ENCODE measurements around the gene TMEM106A. TPM values are rescaled to one million over a fixed set of nuclear protein-coding genes. Genes with fewer than 3 reads are reported as not detected.
"Not testable (repeated sequence)": the region's sequence is repeated elsewhere in the genome, so short reads cannot be mapped to it uniquely, and the experiment has no call there.

Gene TMEM106A
- total and polyA plus RNA-seq, 2 experiments from 2014 or later = 4.2 to 6.1 TPM

DNA sequence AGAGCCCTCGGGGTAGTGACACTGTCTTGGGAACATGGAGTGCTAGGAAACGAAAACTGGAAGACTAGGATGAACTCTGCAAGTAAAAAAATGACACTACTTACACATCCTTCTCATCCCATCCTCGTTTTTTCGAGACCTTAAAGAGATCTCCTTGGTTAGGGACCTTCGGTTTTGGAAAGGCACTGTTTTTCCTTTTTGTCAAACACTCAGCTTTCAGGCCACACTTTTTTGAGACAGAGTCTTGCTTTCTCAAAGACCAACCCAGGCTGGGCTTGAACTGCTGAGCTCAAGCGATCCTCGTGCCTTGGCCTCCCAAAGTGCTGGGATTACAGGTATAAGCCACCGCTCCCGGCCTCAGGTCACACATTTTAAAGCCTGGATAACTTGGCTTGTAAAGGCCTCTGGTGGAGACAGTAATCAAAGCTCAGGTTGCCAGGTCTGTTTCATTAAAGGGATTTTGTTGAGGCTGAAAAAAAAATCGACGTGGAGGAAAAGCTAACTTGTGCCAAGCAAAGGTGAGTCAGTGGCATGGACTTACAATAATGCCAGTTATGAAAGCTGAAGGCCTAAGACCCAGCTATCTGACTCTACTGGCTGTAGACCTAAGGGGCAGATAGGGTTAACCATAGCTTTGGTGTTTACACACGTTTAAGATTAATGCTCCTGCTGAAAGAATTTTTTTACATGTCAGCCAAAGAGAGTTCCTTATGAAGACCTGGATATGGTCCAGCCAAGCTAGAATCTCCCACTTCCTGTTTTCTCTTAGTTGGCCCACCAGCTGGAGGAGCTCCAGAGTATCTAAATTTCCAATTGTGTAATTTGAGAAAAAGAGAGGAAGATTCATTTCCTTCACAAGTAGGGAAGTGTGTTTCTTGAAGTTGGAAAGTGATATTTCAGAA, 39.8 kb upstream of the TMEM106A start:
- Histone ChIP-seq H3K9me3 (ENCODE audit: low read depth) (no peaks in the 10 kb centered on the region), H3K4me3 (peak overlapping the region; percentile 82), H3K27ac (peak overlapping the region; percentile 98), H3K27me3 (no peaks in the 10 kb centered on the region), H3K4me1 (ENCODE audit: low read depth) (peaks cover 13% of the 10 kb centered on the region), H3K36me3 (peaks cover 10% of the 10 kb centered on the region)
- TF ChIP-seq, protein P1, sequence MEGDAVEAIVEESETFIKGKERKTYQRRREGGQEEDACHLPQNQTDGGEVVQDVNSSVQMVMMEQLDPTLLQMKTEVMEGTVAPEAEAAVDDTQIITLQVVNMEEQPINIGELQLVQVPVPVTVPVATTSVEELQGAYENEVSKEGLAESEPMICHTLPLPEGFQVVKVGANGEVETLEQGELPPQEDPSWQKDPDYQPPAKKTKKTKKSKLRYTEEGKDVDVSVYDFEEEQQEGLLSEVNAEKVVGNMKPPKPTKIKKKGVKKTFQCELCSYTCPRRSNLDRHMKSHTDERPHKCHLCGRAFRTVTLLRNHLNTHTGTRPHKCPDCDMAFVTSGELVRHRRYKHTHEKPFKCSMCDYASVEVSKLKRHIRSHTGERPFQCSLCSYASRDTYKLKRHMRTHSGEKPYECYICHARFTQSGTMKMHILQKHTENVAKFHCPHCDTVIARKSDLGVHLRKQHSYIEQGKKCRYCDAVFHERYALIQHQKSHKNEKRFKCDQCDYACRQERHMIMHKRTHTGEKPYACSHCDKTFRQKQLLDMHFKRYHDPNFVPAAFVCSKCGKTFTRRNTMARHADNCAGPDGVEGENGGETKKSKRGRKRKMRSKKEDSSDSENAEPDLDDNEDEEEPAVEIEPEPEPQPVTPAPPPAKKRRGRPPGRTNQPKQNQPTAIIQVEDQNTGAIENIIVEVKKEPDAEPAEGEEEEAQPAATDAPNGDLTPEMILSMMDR (IDR thresholded peaks at IDR 0.05; ENCODE audit: low read depth, low read length) = peak; percentile 38
- DNase-seq (ENCODE audit: low read depth in 1 of 2, low spot score in 1 of 2) = peak; percentile 32 to 96

DNA sequence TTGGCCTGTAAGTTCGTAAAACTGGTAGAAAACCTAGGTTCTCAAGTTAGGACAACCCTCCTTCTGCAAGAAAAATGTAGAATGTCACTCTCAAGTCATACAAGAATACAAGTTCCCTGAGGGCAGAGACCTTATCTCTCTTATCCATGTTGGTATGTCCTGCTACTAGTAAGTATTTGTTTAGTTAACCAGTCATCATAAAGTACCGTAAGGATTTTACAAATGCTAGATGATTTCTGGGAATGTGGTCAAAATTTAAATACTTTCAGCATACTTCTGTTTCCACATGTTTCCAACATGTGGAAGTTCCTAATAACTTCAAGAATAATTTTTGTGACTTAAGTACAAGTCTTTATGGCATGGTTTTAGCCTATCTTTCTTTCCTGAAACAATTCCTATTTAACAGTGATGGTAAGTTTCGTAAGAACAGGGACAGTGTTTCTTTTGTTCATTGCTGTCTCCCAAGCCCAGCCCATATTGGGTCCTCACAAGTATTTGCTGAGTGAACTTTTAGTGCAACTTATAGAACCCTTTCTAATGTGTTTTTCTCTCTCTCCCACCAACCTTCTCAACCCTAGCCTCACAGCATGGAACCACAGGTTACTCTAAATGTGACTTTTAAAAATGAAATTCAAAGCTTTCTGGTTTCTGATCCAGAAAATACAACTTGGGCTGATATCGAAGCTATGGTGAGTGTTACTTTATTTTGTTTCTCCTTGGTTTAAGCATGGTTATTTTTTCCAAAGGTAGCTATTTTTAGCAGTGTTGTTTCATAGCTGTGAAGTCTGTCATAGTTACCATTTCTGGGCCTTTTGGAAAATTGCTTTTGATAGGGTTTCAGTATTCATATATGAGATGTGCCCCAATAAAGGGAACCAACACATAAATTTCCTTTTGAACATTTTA, 36.2 kb upstream of the TMEM106A start:
- Histone ChIP-seq H3K27me3 (no peaks in the 10 kb centered on the region), H3K4me3 (no peak overlapping the region), H3K36me3 (peaks cover 34% of the 10 kb centered on the region), H3K27ac (no peak overlapping the region), H3K9me3 (ENCODE audit: low read depth) (no peaks in the 10 kb centered on the region), H3K4me1 (ENCODE audit: low read depth) (peaks cover 11% of the 10 kb centered on the region)
- TF ChIP-seq, protein P1 (IDR thresholded peaks at IDR 0.05; ENCODE audit: low read depth, low read length) = no peak
- DNase-seq (ENCODE audit: low read depth in 1 of 2, low spot score in 1 of 2) = peak in 1 of 2 donors; percentile 74

DNA sequence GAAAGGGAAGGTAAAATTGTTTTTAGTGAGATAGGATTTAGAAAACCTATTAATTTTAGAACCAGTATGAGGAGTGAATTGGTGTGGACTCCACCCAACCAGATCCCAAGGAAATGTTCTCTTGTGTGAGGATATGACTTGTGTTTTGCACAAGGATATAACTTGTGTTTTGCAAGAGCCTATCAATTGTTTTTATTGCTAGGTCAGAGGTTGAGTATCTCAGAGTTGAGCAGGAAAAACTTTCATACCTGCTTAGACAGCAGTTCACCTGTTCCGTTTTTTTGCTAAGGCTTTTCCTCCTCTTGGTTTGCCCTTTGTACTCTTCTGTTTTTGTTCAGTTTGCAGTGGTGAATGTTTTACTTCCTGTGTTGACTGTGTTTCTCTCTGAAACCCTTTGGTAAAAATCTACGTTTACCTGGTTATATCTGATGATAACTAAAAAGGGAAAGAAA, 35.5 kb upstream of the TMEM106A start:
- Histone ChIP-seq H3K36me3 (peaks cover 39% of the 10 kb centered on the region), H3K27ac (no peak overlapping the region), H3K9me3 (ENCODE audit: low read depth) (no peaks in the 10 kb centered on the region), H3K27me3 (no peaks in the 10 kb centered on the region), H3K4me3 (no peak overlapping the region), H3K4me1 (ENCODE audit: low read depth) (peaks cover 11% of the 10 kb centered on the region)
- DNase-seq (ENCODE audit: low read depth in 1 of 2, low spot score in 1 of 2) = no peak
- TF ChIP-seq, protein P1 (IDR thresholded peaks at IDR 0.05; ENCODE audit: low read depth, low read length) = no peak

DNA sequence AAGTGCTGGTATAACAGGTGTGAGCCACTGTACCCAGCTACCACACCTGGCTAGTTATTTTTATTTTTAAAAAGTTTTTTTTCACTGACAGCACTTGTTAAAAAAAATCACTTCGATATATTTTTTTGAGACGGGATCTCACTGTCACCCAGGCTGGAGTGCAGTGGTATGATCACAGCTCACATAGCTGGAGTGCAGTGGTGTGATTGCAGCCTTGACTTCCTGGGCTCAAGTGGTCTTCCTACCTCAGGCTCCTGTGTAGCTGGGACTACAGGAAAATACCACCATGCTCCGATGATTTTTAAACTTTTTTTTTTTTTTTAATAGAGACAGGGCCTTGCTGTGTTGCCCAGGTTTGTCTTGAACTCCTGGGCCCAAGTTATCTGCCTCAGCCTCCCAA, 27.8 kb upstream of the TMEM106A start:
- H3K27me3 ChIP-seq = no peaks in the 10 kb centered on the region
- no peaks in the 10 kb centered on the region for H3K4me1 ChIP-seq (ENCODE audit: low read depth)
- DNase-seq (ENCODE audit: low read depth in 1 of 2, low spot score in 1 of 2) = no peak
- TF ChIP-seq, protein P1 (IDR thresholded peaks at IDR 0.05; ENCODE audit: low read depth, low read length) = no peak
- no peak overlapping the region for H3K27ac ChIP-seq
- H3K4me3 ChIP-seq = no peak overlapping the region
- peaks cover 33% of the 10 kb centered on the region for H3K36me3 ChIP-seq
- H3K9me3 ChIP-seq (ENCODE audit: low read depth) = no peaks in the 10 kb centered on the region

DNA sequence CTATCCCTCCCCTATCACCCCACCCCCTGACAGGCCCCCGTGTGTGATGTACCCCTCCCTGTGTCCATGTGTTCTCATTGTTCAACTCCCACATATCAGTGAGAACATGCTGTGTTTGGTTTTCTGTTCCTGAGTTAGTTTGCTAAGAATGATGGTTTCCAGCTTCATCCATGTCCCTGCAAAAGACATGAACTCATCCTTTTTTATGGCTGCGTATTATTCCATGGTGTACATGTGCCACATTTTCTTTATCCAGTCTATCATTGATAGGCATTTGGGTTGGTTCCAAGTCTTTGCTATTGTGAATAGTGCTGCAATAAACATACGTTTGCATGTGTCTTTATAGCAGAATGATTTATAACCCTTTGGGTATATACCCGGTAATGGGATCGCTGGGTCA, 25.0 kb upstream of the TMEM106A start:
- not testable (repeated sequence) for H3K4me1 ChIP-seq (ENCODE audit: low read depth); H3K4me3 ChIP-seq; DNase-seq (ENCODE audit: low read depth in 1 of 2, low spot score in 1 of 2); H3K27me3 ChIP-seq; H3K9me3 ChIP-seq (ENCODE audit: low read depth); H3K27ac ChIP-seq
- peaks cover 40% of the 10 kb centered on the region for H3K36me3 ChIP-seq

All from cardiac muscle cell (in vitro differentiated cells and primary cell).